Liver (tissue), 9 donors: ENCODE results near the gene TM4SF18. TPM values are rescaled to one million over a fixed set of nuclear protein-coding genes. Genes with fewer than 3 reads are reported as not detected.
A peak's percentile ranks its signal among the peaks of the same experiment; 100 is the strongest.

Source experiments
- DNase-seq: peaks from one replicate; pipeline ENCODE4 v3.0.0-alpha.2; 2017; ENCODE audit warnings: low spot score
- H3K27ac ChIP-seq, 2 donors: one replicate each; pipeline ENCODE4 v1.7.0; 2013; ENCODE audit warnings: inconsistent platforms in 2 of 2, low read length in 2 of 2, control low read depth in 1 of 2, low read depth in 1 of 2, mild to moderate bottlenecking in 1 of 2
- H3K27me3 ChIP-seq, 4 donors: one replicate each; pipeline versions ENCODE4 v1.6.1 to v1.7.0; 2013; ENCODE audit warnings: low read length in 3 of 4, inconsistent platforms in 1 of 4, mild to moderate bottlenecking in 1 of 4, moderate library complexity in 1 of 4; ENCODE audit not compliant: control insufficient read depth in 4 of 4, insufficient read depth in 4 of 4
- H3K36me3 ChIP-seq, 4 donors: one replicate each; pipeline versions ENCODE4 v1.6.1 to v1.7.0; 2013; ENCODE audit warnings: low read length in 3 of 4, mild to moderate bottlenecking in 3 of 4, low read depth in 1 of 4, moderate library complexity in 1 of 4; ENCODE audit not compliant: control insufficient read depth in 4 of 4, insufficient read depth in 3 of 4
- H3K4me1 ChIP-seq, 4 donors: one replicate each; pipeline versions ENCODE4 v1.6.1 to v1.7.0; 2013; ENCODE audit warnings: low read length in 3 of 4, mild to moderate bottlenecking in 3 of 4, moderate library complexity in 1 of 4; ENCODE audit not compliant: control insufficient read depth in 4 of 4, insufficient read depth in 4 of 4
- H3K4me3 ChIP-seq, 3 donors: one replicate each; pipeline versions ENCODE4 v1.6.1 to v1.7.0; 2013; ENCODE audit warnings: low read length in 3 of 3, control low read depth in 1 of 3, low read depth in 1 of 3, mild to moderate bottlenecking in 1 of 3
- H3K9ac ChIP-seq, 2 donors: one replicate each; pipeline ENCODE4 v1.7.0; 2013; ENCODE audit warnings: low read length in 2 of 2, mild to moderate bottlenecking in 2 of 2, moderate library complexity in 2 of 2, control low read depth in 1 of 2, low read depth in 1 of 2
- H3K9me3 ChIP-seq, 4 donors: one replicate each; pipeline versions ENCODE4 v1.6.1 to v1.7.0; 2013; ENCODE audit warnings: low read length in 3 of 4; ENCODE audit not compliant: control insufficient read depth in 4 of 4
- EGR1 ChIP-seq, 2 donors: IDR thresholded peaks; 2 replicates each; pipeline ENCODE4 v1.6.1; 2016 to 2018; ENCODE audit warnings: antibody characterized with exemption in 2 of 2, low read depth in 2 of 2
- GABPA ChIP-seq, 2 donors: IDR thresholded peaks in 1 of 2; conservative IDR thresholded peaks in 1 of 2; 2 replicates each; pipeline ENCODE4 v1.6.1; 2016; ENCODE audit warnings: antibody characterized with exemption in 2 of 2, mild to moderate bottlenecking in 1 of 2, moderate library complexity in 1 of 2
- HNF4A ChIP-seq, 2 donors: conservative IDR thresholded peaks; 2 replicates each; pipeline ENCODE4 v1.6.1; 2016; ENCODE audit warnings: antibody characterized with exemption in 2 of 2, mild to moderate bottlenecking in 2 of 2
- HNF4G ChIP-seq: IDR thresholded peaks from 2 replicates; pipeline ENCODE4 v1.6.1; 2016; ENCODE audit warnings: antibody characterized with exemption
- JUND ChIP-seq, 2 donors: IDR thresholded peaks; 2 replicates each; pipeline ENCODE4 v1.6.1; 2016; ENCODE audit warnings: antibody characterized with exemption in 2 of 2
- NR2F2 ChIP-seq: IDR thresholded peaks from 2 replicates; pipeline ENCODE4 v1.6.1; 2016; ENCODE audit warnings: antibody characterized with exemption
- RAD21 ChIP-seq, 2 donors: IDR thresholded peaks; 2 replicates each; pipeline ENCODE4 v1.6.1; 2016; ENCODE audit warnings: antibody characterized with exemption in 2 of 2, mild to moderate bottlenecking in 2 of 2
- RXRA ChIP-seq, 2 donors: IDR thresholded peaks; 2 replicates each; pipeline ENCODE4 v1.6.1; 2017 to 2018; ENCODE audit warnings: antibody characterized with exemption in 2 of 2, mild to moderate bottlenecking in 1 of 2
- SP1 ChIP-seq: IDR thresholded peaks from 2 replicates; pipeline ENCODE4 v1.6.1; 2018; ENCODE audit warnings: antibody characterized with exemption, mild to moderate bottlenecking
- TAF1 ChIP-seq: conservative IDR thresholded peaks from 2 replicates; pipeline ENCODE4 v1.6.1; 2016; ENCODE audit warnings: antibody characterized with exemption, mild to moderate bottlenecking
- YY1 ChIP-seq: IDR thresholded peaks from 2 replicates; pipeline ENCODE4 v1.6.1; 2016; ENCODE audit warnings: antibody characterized with exemption, mild to moderate bottlenecking
- WGBS: extraction: QIAGEN DNeasy Blood & Tissue Kit; methylation state at CpG from one replicate; pipeline ENCODE4 v1.1.7; 2013; 5-methylcytosine and 5-hydroxymethylcytosine counted together
- polyA plus RNA-seq, 2 donors: library from polyadenylated mRNA; stranded (reverse) in 1 of 2; unstranded in 1 of 2; fragments of 200-250 nt in 1 of 2; fragments of >200 nt in 1 of 2; fragmentation: Nextera tagmentation in 1 of 2; extraction: Ambion mirVana in 1 of 2; gene quantifications; one replicate each; pipeline versions ENCODE4 v1.2.1 to v1.2.3, GENCODE V29; 2013 to 2015
- total RNA-seq, 2 donors: library from RNA; depleted of rRNA; stranded (reverse); fragments of >200 nt; gene quantifications; one replicate each; pipeline ENCODE4 v1.2.3, GENCODE V29; 2014
- TF ChIP-seq, protein P1 (sequence below): IDR thresholded peaks from 2 replicates; pipeline ENCODE4 v1.6.1; 2016; ENCODE audit warnings: antibody characterized with exemption
- TF ChIP-seq, protein P2 (sequence below): IDR thresholded peaks from 2 replicates; pipeline ENCODE4 v1.6.1; 2016; ENCODE audit warnings: antibody characterized with exemption
- TF ChIP-seq, protein P3 (sequence below): IDR thresholded peaks from 2 replicates; pipeline ENCODE4 v1.6.1; 2016; ENCODE audit warnings: antibody characterized with exemption, mild to moderate bottlenecking
- TF ChIP-seq, protein P4 (sequence below): fragments of 150-350 bp; IDR thresholded peaks from 2 replicates; pipeline ENCODE4 v1.5.1; 2017; ENCODE audit warnings: improper control_type of control experiment, low read depth, low read length; ENCODE audit not compliant: missing input control
- TF ChIP-seq, protein P5 (sequence below): IDR thresholded peaks from 2 replicates; pipeline ENCODE4 v1.6.1; 2016; ENCODE audit warnings: antibody characterized with exemption
- donor health status: healthy.
- donor health status: healthy.
- donor health status: healthy.
- donor health status: healthy.
- donor health status: healthy.

TM4SF18 gene
- total and polyA plus RNA-seq, 4 donors = 4.9 to 12.6 (median 6.4) TPM

DNA sequence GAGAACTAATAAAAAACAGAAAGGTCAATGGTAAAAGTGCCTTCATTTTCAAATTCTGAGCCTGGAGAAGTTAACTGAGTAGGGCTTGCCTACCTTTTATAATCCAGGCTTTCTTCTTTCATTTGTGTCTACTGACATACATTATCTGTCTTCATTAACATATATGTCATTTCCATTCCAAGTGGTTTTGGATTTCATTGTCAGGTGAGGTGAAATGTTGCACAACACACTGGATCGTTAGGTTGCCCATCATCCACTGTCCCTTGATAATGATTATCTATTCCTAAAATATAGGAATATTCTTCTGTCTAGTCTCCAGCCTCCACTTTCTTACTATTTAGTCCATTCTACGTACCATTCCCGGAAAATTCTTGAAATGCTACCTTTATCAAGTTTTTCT, 56.8 kb downstream of the TM4SF18 start:
- Histone ChIP-seq H3K4me3 (no peak overlapping the region), H3K9me3 (no peaks in the 10 kb centered on the region), H3K27me3 (no peaks in the 10 kb centered on the region), H3K4me1 (peaks cover 2 to 5% (median 4%) of the 10 kb centered on the region in 4 donors), H3K27ac (no peak overlapping the region), H3K9ac (no peak overlapping the region), H3K36me3 (no peaks in the 10 kb centered on the region)
- 78% methylated on average over 3 of the region's 3 CpGs for WGBS
- TF ChIP-seq HNF4G (no peak), HNF4A (conservative IDR thresholded peaks at IDR 0.05) (peak in 1 of 2 donors; percentile 10)
- DNase-seq = no peak

DNA sequence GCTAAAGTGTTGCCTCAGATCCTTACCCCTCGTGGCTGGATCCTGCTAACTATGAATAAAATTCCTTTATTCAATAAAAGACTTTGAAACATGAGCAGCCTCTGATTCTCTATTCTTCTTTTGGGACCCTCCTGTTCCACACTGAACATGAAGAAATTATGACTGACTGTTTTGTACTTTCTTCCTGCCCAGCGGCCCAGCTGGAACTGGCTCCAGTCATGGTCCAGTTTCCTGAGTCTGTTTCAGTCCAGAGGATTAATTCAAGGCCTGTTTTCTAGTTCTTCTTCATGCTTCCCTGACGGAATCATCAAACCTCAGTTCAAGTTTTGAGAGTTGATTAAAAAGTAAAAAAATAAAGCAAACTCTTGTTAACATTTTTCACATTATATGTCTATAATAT, 59.2 kb downstream of the TM4SF18 start:
- Histone ChIP-seq H3K36me3 (no peaks in the 10 kb centered on the region), H3K9me3 (no peaks in the 10 kb centered on the region), H3K9ac (no peak overlapping the region), H3K27ac (no peak overlapping the region), H3K4me1 (peaks cover 2 to 5% (median 5%) of the 10 kb centered on the region in 4 donors), H3K4me3 (no peak overlapping the region), H3K27me3 (no peaks in the 10 kb centered on the region)
- TF ChIP-seq JUND (IDR thresholded peaks at IDR 0.05) (no peak), HNF4A (conservative IDR thresholded peaks at IDR 0.05) (no peak)
- TF ChIP-seq, protein P1, sequence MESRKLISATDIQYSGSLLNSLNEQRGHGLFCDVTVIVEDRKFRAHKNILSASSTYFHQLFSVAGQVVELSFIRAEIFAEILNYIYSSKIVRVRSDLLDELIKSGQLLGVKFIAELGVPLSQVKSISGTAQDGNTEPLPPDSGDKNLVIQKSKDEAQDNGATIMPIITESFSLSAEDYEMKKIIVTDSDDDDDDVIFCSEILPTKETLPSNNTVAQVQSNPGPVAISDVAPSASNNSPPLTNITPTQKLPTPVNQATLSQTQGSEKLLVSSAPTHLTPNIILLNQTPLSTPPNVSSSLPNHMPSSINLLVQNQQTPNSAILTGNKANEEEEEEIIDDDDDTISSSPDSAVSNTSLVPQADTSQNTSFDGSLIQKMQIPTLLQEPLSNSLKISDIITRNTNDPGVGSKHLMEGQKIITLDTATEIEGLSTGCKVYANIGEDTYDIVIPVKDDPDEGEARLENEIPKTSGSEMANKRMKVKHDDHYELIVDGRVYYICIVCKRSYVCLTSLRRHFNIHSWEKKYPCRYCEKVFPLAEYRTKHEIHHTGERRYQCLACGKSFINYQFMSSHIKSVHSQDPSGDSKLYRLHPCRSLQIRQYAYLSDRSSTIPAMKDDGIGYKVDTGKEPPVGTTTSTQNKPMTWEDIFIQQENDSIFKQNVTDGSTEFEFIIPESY = no peak
- TF ChIP-seq, protein P2, sequence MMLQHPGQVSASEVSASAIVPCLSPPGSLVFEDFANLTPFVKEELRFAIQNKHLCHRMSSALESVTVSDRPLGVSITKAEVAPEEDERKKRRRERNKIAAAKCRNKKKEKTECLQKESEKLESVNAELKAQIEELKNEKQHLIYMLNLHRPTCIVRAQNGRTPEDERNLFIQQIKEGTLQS = no peak
- WGBS = 79% methylated on average over 3 of the region's 3 CpGs
- no peak for DNase-seq

DNA sequence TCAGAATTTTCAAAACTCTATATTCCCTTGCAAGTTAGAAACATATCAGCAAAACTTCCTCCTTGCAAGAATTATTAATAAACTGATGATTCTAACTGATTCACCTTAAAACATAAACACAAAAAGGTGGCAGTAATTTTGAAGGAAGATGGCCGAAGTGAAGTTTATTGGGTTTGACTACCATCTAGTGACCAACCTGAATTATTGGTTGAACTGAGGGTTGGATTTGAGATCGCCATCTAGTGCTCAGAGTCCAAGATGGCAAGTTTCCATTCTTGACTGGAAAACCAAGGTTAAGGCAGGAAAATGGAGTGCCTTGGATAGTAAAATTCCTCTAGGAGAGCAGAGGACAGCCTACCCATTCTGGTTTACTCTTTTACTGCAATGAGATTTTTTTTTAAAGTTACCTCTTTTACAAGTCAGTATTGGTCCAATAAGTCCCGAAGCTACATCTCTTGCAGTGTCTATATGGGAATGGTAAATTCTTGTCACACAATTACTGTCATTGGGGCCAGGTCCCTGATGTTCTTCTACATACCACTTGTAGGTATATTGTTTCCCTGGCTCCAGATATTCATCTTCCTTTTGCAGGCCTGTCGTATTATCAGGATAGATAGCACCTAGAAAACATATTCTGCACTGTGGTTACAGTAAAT, 60.2 kb downstream of the TM4SF18 start:
- Histone ChIP-seq H3K27ac (peak overlapping the region in 1 of 2 donors; percentile 13), H3K36me3 (no peaks in the 10 kb centered on the region), H3K4me1 (peaks cover 2 to 5% (median 5%) of the 10 kb centered on the region in 4 donors), H3K27me3 (no peaks in the 10 kb centered on the region), H3K9me3 (no peaks in the 10 kb centered on the region), H3K4me3 (no peak overlapping the region), H3K9ac (peak overlapping the region in 1 of 2 donors; percentile 10)
- WGBS = 41% methylated on average over 4 of the region's 4 CpGs
- no peak for DNase-seq
- TF ChIP-seq SP1 = peak; percentile 21
- TF ChIP-seq RXRA (IDR thresholded peaks at IDR 0.05) = peak; percentile 31 to 77
- TF ChIP-seq HNF4G = peak; percentile 59
- peak; percentile 35 to 78 for TF ChIP-seq HNF4A (conservative IDR thresholded peaks at IDR 0.05)
- TF ChIP-seq EGR1 (IDR thresholded peaks at IDR 0.05; ENCODE audit: low read depth in 2 of 2) = no peak
- TF ChIP-seq, protein P3, sequence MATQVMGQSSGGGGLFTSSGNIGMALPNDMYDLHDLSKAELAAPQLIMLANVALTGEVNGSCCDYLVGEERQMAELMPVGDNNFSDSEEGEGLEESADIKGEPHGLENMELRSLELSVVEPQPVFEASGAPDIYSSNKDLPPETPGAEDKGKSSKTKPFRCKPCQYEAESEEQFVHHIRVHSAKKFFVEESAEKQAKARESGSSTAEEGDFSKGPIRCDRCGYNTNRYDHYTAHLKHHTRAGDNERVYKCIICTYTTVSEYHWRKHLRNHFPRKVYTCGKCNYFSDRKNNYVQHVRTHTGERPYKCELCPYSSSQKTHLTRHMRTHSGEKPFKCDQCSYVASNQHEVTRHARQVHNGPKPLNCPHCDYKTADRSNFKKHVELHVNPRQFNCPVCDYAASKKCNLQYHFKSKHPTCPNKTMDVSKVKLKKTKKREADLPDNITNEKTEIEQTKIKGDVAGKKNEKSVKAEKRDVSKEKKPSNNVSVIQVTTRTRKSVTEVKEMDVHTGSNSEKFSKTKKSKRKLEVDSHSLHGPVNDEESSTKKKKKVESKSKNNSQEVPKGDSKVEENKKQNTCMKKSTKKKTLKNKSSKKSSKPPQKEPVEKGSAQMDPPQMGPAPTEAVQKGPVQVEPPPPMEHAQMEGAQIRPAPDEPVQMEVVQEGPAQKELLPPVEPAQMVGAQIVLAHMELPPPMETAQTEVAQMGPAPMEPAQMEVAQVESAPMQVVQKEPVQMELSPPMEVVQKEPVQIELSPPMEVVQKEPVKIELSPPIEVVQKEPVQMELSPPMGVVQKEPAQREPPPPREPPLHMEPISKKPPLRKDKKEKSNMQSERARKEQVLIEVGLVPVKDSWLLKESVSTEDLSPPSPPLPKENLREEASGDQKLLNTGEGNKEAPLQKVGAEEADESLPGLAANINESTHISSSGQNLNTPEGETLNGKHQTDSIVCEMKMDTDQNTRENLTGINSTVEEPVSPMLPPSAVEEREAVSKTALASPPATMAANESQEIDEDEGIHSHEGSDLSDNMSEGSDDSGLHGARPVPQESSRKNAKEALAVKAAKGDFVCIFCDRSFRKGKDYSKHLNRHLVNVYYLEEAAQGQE = no peak
- TF ChIP-seq, protein P4, sequence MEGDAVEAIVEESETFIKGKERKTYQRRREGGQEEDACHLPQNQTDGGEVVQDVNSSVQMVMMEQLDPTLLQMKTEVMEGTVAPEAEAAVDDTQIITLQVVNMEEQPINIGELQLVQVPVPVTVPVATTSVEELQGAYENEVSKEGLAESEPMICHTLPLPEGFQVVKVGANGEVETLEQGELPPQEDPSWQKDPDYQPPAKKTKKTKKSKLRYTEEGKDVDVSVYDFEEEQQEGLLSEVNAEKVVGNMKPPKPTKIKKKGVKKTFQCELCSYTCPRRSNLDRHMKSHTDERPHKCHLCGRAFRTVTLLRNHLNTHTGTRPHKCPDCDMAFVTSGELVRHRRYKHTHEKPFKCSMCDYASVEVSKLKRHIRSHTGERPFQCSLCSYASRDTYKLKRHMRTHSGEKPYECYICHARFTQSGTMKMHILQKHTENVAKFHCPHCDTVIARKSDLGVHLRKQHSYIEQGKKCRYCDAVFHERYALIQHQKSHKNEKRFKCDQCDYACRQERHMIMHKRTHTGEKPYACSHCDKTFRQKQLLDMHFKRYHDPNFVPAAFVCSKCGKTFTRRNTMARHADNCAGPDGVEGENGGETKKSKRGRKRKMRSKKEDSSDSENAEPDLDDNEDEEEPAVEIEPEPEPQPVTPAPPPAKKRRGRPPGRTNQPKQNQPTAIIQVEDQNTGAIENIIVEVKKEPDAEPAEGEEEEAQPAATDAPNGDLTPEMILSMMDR = peak; percentile 97
- peak in 1 of 2 donors; percentile 61 for TF ChIP-seq JUND (IDR thresholded peaks at IDR 0.05)
- peak; percentile 85 for TF ChIP-seq YY1
- TF ChIP-seq, protein P2 = no peak
- TF ChIP-seq, protein P5, sequence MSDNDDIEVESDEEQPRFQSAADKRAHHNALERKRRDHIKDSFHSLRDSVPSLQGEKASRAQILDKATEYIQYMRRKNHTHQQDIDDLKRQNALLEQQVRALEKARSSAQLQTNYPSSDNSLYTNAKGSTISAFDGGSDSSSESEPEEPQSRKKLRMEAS = no peak
- TF ChIP-seq, protein P1 = no peak
- no peak for TF ChIP-seq GABPA (IDR thresholded peaks at IDR 0.05 in 1 of 2, conservative IDR thresholded peaks at IDR 0.05 in 1 of 2)
- no peak for TF ChIP-seq TAF1
- peak; percentile 31 for TF ChIP-seq NR2F2
- peak; percentile 99 to 100 for TF ChIP-seq RAD21 (IDR thresholded peaks at IDR 0.05)
